ENCODE data around the gene NFYC.
"Not testable (repeated sequence)": the region's sequence is repeated elsewhere in the genome, so short reads cannot be mapped to it uniquely, and the experiment has no call there.

The NFYC gene

DNA sequence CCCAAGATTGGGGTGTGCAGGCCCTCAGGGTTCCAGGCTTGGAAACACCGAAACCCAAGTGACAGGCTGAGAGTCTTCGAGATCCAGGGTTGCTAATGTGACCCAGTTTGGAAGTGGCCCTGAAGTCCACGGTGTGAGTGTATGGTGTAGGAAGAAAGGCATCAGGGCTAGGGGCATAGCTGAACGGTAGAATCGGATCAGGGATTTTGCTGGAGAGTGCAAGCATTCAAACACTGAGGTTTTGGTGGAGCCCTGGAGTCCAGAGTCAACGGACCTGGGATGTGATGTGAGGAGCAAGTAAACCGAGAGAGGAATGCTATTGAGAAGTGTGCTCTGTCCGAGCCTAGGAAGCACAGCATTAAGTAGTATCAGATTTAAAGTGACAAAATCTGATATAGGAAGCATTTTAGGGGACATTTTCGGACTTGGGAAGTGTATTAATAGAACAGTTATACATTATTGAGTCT is 958 bp downstream of the NFYC start:
- peak overlapping the region; percentile 71 for H3K4me3 ChIP-seq (ENCODE audit: control insufficient read depth, low read depth, low read length)
- peak; percentile 26 for DNase-seq (ENCODE audit: low read depth)
- TF ChIP-seq, protein P1, sequence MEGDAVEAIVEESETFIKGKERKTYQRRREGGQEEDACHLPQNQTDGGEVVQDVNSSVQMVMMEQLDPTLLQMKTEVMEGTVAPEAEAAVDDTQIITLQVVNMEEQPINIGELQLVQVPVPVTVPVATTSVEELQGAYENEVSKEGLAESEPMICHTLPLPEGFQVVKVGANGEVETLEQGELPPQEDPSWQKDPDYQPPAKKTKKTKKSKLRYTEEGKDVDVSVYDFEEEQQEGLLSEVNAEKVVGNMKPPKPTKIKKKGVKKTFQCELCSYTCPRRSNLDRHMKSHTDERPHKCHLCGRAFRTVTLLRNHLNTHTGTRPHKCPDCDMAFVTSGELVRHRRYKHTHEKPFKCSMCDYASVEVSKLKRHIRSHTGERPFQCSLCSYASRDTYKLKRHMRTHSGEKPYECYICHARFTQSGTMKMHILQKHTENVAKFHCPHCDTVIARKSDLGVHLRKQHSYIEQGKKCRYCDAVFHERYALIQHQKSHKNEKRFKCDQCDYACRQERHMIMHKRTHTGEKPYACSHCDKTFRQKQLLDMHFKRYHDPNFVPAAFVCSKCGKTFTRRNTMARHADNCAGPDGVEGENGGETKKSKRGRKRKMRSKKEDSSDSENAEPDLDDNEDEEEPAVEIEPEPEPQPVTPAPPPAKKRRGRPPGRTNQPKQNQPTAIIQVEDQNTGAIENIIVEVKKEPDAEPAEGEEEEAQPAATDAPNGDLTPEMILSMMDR (conservative IDR thresholded peaks at IDR 0.05; ENCODE audit: control insufficient read depth, insufficient read depth, low read depth, low read length): no peak

DNA sequence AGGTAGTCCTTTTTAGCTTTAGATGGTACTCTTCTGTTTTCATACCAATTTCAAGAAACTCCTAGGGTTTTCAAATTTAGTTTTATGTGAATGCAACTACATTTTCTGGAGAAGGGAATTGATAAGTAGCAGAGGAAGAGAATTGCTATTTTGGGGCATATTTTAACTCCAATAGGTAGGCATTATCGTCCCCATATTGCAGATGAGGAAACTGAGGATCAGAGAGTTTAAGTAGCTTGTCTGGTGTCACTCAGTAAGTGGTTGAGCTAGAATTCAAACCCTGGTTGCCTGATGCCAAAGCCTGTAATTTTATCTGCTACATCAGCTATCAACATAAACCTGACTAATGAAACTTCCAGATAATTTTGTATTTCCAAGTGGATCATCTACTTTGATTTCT is 1.9 kb downstream of the NFYC start:
- no peak overlapping the region for H3K4me3 ChIP-seq (ENCODE audit: control insufficient read depth, low read depth, low read length)
- no peak for DNase-seq (ENCODE audit: low read depth)
- TF ChIP-seq, protein P1 (conservative IDR thresholded peaks at IDR 0.05; ENCODE audit: control insufficient read depth, insufficient read depth, low read depth, low read length): no peak

DNA sequence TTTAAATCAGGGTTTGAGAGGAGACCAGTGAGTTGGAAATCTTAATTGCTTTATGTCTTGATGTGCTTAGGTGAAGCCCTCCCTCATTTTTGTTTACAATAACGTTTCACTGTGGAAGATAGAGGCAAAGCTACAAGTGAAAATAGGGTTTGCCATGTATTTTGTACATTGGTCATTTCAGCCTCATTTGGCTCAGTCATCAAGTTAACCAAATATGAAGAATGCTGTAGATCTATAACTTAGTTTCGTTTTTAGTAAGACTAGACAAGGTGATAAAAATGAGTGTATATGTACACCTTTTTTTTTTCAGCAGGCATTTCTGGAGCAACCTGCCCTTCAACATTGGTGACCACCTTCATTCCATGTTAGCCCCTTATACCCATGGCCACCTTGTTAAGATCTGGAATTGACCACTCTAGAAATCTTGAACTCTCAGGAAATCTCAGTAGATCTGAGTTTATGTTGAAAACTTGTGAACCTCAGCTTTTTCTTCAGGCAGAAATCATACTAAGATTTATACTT is 2.9 kb downstream of the NFYC start:
- no peak overlapping the region for H3K4me3 ChIP-seq (ENCODE audit: control insufficient read depth, low read depth, low read length)

DNA sequence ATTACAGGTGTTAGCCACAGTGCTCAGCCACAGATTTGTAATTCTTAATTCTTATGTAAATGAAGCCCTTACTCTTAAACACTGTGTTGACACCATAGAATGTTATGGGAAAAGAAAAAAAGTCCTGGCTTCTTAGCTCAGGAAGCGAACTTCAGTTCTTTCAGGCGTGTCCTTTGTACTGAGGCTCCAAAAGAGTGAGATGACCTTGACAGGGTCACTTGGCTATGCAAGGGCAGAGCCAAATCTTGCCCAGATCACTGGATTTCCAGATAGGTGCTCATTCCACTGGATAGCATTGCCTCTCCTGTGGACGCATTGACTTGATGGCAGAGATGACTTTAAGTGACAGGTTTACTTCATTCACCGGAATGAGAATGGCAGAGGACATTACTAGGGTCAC is 4.8 kb downstream of the NFYC start:
- no peak overlapping the region for H3K4me3 ChIP-seq (ENCODE audit: control insufficient read depth, low read depth, low read length)
- no peak for DNase-seq (ENCODE audit: low read depth)
- TF ChIP-seq, protein P1 (conservative IDR thresholded peaks at IDR 0.05; ENCODE audit: control insufficient read depth, insufficient read depth, low read depth, low read length): no peak

More for the DNA sequence above, 2.9 kb downstream of the NFYC start:
- no peak for DNase-seq (ENCODE audit: low read depth)
- TF ChIP-seq, protein P1 (conservative IDR thresholded peaks at IDR 0.05; ENCODE audit: control insufficient read depth, insufficient read depth, low read depth, low read length): no peak

DNA sequence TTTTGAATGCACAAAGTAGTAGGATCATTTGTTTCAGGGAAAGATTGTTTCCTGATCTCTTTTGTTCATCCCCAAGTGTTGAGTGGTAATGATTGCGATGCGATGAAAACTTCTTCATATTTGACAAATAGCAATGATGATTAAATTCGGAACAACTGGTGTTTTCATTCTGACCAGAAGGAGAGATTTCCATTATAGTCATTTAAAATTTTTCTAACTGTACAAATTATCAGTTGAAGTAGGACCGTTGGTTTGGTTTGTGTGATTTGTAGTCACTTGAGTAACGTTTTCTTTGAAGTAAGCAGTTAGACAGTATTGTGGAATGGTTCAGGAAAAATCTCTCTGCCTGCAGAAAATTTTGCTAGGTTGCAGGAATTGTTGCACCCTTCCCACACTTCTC is 5.9 kb downstream of the NFYC start:
- DNase-seq (ENCODE audit: low read depth): no peak
- TF ChIP-seq, protein P1 (conservative IDR thresholded peaks at IDR 0.05; ENCODE audit: control insufficient read depth, insufficient read depth, low read depth, low read length): no peak
- no peak overlapping the region for H3K4me3 ChIP-seq (ENCODE audit: control insufficient read depth, low read depth, low read length)

DNA sequence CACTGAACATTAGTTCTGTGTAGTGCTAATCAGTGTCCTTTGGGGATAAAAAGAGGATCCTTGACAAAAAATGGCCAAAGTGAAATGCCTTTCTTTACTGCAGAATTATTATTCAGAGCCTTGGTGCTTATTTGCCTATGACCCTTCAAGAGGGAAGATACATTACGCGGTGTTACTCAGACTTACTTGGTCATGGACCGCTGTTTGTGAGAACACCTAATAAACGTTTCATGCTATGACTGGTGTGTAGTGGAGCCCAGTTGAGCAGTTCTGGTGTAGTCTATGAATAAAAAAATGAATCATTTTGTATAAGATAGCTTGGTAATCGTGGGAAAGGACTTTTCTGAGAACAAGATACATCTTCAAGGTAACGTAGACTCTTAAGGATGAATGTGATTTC is 8.3 kb downstream of the NFYC start:
- H3K4me3 ChIP-seq (ENCODE audit: control insufficient read depth, low read depth, low read length): no peak overlapping the region
- TF ChIP-seq, protein P1 (conservative IDR thresholded peaks at IDR 0.05; ENCODE audit: control insufficient read depth, insufficient read depth, low read depth, low read length): no peak
- no peak for DNase-seq (ENCODE audit: low read depth)

DNA sequence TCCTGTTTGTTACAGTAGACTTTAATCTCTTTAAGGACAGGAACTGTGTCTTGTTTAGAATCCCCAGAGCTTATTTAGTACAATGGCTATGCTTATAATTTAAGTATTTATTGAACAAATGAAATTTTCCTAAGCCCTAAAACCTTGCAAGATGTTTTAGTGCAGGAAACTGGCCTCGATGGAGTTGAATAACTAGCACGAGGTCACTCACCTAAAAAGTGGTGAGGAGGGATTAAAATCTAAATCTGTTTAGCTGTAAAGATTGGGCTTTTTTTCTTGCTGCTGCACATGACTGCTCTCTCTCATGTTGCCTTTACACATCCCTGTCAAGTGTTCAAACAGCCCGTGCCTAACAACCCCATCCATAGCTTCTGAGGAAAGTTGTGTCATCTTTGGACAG is 10.2 kb downstream of the NFYC start:
- TF ChIP-seq, protein P1 (conservative IDR thresholded peaks at IDR 0.05; ENCODE audit: control insufficient read depth, insufficient read depth, low read depth, low read length): no peak
- no peak overlapping the region for H3K4me3 ChIP-seq (ENCODE audit: control insufficient read depth, low read depth, low read length)
- DNase-seq (ENCODE audit: low read depth): no peak

DNA sequence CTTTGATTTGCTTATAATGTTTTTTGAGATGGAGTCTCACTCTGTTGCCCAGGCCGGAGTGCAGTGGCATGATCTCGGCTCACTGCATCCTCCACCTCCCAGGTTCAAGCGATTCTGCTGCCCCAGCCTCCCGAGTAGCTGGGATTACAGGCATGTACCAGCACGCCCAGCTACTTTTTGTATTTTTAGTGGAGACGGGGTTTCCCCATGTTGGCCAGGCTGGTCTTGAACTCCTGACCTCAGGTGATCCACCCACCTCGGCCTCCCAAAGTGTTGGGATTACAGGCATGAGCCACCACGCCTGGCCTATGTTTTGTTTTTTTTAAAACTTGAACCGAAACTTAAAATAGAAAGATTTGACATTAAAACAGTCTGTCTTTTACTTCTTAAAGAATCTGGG is 11.3 kb downstream of the NFYC start:
- not testable (repeated sequence) for H3K4me3 ChIP-seq (ENCODE audit: control insufficient read depth, low read depth, low read length); DNase-seq (ENCODE audit: low read depth)

Measured in fibroblast of mammary gland (primary cell).